ENCODE results near the gene CD248. TPM values are rescaled to one million over a fixed set of nuclear protein-coding genes. Genes with fewer than 3 reads are reported as not detected.

Gene CD248
- total RNA-seq, 1 donor from 2014 or later, result under 0.01 TPM

DNA sequence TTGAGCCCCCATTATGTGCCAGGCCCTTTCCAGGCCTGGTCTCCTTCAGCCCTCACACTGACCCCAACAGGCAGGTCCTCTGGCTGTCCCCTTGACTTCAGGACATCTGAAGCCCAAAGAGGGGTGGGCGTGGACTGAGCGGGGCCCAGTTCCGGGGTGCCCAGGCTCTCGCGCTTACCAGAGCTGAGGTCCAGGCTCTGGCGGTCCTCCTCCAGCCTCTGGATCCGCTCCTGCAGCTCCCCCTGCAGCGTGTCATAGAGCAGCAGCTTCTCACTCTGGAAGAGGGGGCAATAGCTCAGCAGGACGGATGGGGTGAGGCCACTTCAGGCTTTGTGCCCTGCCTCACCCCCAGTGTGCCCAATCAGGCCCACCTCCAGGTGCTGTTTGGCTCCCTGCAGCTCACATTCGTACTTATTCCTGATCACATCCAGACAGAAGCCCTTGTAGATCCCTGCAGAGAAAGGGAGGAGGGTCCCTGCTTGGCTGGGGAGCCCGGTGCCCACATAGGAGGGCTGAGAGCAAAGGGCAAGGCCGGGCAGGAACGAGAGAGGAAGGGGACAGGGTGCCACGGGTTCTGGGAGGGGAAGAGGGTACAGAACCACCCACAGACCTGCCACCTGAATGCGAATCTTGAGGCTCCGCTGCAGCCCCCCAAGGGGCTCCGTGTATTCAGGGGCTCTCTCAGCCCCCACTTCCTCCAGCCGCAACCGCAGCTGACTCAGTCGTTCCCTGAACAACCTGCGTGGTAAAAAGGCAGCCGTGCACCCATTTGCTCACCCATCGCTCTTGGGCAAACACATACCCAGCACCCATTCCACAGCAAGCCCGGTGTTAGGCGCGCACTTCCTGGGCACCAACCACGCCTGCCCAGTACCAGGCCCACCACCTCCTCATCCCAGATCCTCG, 24.0 kb upstream of the CD248 start:
- DNase-seq (ENCODE audit: low read depth in 2 of 2), result no peak

DNA sequence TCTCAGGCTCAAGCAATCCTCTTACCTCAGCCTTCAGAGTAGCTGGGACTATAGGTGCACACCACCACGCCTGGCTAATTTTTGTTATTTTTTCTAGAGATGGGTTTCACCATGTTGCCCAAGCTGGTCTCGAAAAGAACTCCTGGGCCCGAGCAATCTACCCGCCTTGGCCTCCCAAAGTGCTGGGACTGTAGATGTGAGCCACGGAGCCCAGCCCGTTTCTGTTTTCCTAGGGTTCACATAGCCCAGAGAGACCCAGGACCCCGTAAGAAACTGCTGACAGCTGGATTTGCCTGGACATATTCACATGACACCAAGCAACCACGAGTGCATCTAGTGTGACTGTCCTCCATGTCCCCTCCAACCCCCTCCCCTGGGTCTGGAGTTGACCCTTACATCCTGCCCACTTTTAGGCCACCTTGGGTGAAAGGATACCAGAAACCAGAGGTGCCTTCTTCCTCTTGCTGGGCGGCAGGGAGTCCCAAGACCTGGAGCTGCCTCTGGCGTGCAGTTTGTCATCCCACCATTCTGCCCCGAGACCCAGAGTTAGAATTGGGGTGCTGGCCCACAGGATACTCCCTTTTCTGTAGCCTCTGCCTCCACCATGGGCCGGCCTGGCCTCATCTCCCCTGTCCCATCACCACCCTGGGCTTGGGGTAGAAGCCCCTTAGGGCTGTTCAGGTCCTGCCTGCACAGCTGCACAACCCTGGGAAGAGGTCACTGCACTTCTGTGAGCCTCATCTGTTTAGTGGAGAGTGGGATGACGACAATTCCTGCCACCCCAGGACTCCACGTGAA, 23.0 kb upstream of the CD248 start:
- no peak for DNase-seq (ENCODE audit: low read depth in 2 of 2)

DNA sequence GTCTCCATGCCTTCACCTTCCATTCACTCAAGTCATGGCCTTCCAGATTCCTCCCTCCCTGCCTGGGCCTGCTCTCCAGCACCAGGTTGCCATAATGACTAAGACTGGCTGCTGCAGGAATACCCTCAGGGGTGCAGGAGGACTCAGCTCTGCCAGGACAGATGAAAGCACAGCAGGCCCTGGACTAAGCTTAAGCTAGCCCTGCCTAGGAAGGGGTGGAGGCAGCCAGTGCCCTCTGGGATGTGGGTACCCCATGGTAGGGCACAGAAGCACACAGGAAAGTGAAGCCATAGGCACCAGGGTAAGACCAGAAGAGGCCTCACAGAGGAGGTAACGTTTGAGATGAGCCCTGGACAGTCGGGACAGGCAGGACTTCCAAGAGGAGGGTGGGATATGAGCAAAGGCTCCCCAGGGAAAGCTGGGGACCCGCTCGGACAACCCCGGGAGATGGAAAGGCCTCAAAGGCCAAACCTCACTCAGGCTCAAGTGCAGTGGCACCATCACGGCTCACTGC, 22.4 kb upstream of the CD248 start:
- DNase-seq (ENCODE audit: low read depth in 2 of 2), result no peak

DNA sequence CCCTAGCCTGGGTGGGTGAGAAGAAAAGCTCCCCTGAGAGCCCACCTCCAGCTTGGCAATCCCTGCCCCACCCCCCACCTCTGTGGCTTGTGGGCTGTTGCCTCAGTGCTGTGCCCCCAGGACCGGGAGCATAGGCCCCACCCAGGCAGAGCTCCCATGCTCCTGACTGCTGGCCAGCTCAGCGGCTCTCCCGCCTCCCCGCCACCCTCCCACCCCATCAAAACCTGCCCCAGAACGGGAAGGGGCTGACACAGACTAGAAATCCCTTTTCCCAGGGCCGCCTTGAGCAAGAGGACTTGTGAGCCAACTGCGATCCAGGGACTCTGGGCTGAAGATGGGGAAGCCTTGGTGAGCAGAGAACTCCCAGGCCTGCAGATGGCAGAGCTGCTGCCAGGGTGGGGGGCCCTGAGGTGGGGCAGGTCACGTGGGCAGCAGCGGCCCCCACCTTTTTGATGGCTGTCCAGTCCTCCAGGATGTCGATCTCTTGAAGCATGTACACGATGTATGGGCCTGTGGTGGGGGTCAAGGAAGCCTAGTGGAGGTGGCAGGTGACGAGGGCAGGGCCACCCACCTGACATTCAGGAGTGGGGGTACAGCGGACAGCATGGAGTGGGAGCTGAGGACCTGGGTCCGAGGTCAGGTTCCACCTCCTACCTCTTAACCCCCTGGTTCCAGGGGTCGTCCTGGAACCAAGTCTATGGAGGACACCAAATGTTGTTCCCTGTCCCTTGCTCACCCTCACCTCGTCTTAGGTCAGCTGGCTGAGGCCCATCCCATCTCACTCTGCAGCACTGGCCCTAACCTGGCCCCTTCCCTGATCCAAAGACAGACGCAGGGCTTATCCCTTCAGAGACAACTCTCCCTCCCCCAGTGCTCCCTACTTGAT, 21.7 kb upstream of the CD248 start:
- DNase-seq (ENCODE audit: low read depth in 2 of 2), result no peak

DNA sequence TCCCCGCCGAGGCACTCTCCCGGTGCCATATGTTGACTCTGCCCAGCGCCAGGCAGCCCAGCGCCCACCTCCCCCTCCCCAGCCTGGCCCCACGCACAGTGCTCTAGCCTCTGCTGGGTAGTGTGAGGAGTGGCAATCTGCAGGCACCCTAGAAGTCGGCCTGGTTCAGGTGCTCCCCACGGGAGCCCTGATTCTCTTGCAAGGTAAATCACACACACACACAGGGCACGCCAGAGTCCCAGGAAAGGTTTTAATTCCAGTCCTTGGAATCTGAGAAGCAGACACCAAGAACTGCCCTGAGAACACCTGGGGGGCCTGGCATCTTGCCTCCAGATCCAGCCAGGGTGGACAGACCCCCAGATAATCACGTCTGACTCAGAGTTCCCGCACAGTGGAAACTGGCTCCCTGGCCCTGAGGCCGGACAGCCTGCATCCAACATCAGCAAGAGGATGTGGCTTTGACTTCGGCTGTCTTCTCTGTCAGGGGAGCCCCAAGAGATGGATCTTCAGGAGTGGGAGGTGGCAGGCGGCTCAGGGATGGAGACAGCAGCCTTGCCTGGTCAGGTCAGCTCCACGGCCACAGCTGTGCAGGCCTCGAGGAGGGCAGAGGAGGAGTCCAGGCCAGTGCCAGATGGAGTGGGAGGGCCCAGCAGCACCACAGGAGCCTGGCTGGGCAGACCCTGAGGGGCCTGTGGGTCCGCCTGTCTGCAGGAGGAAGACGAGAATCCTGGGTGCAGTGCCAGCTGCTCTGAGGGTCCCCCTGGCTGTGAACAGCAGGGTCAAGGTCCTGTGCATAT, 20.5 kb upstream of the CD248 start:
- DNase-seq (ENCODE audit: low read depth in 2 of 2), result peak in 1 of 2 donors; percentile 29

DNA sequence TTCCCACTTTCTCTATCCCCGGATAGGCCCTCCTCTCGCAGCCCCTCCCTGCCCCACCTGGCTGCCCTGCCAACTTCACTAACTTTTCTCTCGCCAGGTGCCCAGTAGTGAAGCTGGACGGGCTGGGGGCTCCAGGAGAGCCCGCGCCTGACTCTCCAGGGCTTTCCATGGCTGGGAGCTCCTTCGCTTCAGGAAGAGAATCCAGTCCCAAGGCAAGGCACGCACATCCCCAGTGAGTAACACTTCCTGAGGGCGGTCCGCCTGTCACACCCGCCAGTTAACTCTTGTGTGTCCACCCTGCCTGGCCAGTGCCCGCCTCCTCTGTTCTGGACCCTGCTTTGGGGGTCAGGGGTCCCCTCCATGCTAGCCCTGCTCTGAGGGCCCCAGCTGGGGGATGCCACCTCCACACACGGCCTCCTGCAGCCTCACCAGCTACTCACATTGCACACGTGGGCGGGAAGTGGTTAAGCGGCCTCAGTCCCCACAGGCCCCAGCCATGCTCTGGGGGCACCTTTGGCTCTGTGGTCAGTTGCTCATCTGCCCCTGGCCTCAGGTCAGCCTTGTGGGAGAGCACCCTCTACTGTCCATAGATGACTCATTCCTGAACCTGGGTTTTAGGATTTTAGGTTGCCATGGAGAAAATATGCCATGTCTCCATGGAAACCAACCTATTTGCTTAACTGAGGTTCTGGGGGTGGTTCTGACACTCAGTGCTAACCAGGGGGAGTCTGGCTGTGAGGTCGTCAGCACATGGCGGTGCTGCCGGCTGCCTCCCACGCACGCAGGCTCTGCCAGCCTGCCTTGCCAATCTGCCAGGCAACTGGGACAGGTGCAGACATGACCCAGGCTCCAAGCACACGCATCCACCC, 19.6 kb upstream of the CD248 start, which contains the start of gene RIN1:
Gene RIN1, minus strand, starts transcription at position 201 of the 869 bp plus-strand sequence. Its CDS starts 32 bp downstream, at position 169.
- DNase-seq (ENCODE audit: low read depth in 2 of 2), result peak; percentile 92 to 97

DNA sequence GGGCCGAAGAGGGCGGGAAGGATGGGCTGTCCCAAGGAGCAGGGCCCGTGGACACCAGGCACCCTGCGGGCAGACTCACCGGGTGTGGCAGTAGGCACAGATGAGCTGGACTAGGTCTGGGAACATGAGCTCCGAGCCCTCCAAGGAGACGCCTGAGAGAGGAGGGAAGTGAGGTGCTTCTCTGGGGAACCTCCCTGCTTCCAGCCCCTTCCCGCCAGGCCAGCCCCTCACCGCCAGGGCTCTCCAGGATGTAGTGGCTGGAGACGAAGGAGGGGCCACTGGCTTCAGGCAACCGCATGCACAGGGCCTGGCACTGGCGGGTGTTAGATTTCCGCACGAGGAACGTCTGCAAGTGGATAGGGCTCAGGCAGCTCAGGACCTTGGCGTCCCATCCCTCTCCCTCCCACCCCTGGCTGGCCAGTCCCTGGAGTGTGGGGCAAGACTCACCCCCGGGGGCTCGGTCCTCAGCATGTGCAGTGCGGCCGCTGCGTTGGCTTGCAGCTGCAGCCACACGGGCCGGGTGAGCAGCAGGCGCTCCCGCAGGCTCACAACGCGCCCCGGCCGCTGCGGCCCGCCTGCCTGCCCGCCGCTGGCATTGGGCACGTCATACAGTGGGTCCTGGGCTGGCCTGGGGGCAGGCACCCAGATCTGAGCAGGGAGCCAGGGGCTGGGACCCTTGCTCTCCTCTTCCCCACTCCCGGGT, 18.8 kb upstream of the CD248 start:
- DNase-seq (ENCODE audit: low read depth in 2 of 2), result peak; percentile 50 to 70

DNA sequence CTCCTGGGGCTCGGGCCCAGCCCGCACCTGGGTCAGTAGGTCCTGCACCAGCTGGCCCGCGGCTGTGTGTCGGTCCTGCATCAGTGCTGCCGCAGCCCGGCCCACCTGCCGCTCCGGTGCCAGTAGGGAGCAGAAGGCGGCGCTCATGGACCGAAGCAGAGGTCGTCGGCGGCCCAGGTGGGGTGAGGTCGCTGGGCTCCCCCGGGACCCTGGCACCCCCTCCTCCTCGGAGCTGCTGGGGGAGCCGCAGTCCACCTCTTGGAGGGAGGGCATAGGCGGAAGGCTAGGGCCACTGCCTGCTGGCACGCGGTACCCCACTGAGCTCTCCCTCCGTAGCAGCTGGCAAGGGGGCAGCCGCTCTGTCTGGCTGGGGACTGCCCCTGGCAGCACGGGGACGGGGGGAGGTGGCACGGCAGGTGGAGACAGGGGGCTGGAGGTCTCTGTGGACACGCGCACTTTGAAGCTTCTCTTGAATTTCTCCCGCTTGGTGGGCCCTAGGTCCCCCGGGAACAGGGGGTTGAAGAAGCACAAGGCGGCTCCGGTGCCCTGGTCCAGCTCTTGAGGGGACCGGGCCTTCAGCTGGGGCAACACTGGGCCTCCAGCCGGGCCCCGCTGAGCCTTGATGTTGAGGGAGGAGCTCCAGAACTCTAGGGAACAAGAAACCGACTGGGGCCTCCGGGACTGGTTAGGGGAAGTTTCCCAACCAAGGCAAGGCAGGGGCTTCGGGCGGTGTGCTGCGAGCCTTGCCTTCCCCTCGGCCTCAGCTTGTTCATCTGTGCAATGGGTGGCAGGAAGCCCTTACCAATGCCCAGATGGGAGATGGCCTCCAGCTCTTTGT, 18.0 kb upstream of the CD248 start:
- DNase-seq (ENCODE audit: low read depth in 2 of 2), result no peak

DNA sequence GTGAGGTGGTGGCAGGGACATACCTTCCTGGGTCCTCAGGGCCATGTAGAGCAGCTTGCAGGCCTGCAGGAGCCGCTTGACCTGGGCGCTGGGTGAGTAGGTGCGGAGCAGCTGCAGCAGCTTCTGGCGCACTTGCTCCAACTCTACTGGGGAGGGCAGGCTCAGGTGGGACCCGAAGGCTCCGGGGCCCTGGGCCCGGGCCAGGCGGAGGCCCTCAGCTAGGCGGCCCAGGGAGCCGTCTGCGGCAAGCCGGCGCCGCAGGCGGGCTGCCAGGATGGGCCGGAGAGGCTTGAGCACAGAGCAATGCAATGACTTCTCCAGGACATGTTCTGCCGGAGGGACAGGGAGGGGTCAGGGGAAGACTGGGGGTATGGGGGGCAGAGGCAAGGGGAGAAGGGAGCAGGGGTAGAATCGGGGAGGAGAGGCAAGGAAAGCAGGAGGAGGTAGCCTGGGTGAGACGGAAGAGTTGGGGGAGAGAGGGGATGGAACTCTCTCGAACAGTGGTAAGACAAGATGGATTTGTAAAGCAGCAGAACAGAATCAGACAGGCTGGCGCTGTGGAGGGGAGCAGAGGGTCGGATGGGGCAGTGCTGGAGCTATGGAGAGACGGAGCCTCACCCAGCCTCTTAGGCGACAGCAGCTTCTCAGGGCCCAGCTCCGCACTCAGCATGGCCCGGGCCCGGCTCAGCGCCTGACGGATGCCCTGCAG, 17.2 kb upstream of the CD248 start:
- DNase-seq (ENCODE audit: low read depth in 2 of 2), result no peak

DNA sequence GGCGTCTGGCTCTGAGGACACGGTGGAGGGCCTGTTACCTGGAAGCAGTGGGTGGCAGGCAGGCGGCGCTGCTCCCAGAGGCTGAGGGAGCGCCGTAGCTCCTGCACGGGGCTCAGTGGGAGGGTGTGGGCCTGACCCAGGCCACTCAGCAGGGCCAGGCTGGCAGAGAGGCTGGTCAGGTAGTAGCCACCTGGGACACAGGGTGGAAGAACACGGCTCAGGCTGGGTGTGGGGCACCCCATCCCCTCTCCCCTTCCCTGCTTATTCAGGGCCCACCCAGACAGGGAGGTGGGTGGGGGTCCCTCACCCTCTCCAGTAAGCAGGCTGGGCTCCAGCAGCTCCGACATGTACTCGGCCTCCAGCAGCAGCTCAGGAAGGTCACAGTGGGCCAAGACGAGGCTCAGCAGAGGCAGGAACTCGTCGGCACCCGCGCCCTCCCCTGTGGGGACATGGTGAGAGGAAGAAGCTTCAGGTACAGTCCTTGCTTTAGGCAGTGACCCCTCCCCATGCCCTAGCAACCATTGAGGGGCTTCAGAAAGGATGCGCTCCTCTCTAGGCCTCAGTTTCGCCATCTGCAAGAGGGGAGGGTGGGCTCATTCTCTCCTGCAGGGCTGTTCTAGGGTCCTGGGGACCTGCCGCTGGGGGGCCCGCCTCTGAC, 16.5 kb upstream of the CD248 start:
- DNase-seq (ENCODE audit: low read depth in 2 of 2), result no peak

DNA sequence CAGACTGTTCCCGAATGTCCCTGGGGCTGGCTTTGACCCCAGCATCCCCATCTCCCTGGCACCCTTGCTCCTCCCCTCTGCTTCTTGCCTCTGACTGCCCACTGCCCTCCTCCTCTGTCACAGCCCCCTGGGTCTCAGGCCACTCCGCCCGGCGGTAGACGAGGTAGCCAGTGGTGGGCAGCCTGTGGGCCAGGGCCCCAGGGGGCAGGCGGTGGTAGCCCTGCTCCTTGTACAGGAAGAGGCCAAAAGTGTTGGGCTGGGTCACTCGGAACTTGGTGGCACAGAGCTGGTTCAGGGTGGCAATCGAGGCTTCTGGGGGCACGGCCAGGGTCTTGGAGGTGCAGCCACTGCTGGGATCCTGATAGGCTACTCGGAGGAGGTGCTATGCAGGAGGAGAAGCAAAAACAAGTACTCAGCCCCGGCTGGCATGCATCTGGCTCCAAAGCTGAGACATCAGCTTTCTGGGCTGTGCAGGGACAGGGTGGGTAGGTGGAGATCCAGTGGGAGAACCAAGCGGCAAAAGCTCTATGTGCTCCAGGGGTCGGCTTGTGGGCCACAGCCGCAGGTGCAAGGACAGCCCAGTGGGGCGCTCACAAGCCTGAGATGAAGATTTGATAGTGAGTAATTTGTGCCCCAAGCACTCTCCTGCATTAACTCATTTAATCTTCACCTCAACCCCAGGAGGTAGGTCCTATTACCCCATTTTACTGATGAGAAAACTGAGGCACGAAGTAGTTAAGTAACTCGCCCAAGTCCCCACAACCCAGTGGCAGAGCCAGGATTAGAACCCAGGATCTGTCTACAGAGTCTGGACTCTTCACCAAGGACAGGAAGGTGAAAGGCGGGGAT, 15.8 kb upstream of the CD248 start:
- no peak for DNase-seq (ENCODE audit: low read depth in 2 of 2)

DNA sequence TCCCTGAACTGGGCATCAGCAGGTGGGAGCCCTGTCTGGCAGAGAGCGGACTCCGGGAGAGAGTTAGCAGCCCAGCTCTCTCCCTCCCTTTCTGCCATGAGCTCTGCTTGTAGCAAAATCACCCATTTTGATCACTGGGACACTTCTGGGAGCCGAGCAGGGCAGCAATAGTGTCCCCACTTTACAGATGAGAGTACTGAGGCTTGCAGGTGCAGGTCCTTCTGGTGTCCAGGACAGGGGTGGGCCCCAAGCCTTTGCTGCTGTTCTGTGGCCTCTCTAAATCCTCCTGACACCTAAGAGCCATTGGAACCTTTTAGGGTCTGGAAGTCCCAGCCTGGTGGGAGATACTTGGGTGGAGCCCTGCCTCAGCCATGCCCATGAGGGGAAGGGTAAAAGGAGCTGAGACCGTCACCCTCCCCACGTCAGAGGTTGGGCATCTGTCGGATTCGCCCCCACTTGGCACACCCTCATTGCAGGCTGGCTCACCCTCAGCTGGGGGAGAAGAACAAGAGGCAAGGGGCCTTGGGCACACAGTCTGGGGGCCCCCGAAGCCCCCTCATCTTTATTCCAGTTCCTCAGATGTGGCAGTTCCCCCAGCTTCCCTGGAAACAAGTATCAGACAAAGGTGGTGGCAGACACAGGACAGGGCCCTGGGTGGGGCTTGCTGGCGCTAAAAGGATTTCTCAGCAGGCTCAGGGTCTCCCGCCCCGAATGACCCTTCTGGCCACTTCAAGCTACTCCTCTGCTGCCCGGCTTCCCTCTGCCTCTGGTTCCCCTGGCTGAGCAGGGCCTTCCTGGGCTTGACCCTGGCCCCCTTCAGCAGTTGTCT, 14.9 kb upstream of the CD248 start:
- DNase-seq (ENCODE audit: low read depth in 2 of 2), result no peak

DNA sequence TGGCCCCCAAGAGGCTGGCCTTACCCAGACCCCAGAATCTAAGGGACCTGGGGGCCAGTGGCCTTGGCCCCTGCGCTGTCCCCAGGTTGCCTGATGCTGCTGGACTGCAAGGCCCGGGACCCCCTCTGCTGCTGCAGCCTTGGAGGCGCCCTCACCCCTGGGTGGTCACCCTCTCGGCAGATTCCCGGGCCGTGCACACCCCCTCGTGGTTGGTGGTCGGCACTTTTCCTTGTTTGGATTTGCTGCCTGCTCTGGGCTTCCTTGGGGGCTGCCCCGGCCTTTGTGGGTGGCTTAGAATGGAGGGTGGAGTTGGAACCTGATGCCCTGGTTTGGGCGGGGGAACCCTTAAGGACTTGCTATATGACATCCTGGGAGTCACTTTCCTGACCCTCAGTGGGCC, 14.1 kb upstream of the CD248 start:
- no peak for DNase-seq (ENCODE audit: low read depth in 2 of 2)

DNA sequence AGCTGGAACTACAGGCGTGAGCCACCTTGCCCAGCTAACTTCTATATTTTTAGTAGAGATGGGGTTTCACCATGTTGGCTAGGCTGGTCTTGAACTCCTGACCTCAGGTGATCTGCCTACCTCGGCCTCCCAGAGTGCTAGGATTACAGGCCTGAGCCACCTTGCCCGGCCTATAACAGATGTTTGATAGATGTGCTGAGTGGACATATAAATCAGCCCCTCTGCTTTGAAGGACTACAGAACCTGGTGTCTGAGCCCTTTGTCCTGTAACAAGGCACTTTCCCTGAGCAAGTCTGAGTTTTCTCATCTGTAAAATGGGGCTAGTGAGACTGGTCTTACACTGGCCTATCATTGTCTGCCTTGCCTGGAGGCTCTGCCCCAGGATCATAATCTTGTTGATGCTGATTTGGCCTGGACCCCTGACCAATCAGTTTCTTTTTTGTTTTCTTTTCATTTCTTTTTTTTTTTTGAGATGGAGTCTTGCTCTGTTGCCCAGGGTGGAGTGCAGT, 12.4 kb upstream of the CD248 start:
- DNase-seq (ENCODE audit: low read depth in 2 of 2), result no peak

All from lung microvascular endothelial cell (primary cell).